LNCaP clone FGC (cell line): ENCODE results near the gene RCAN1.

Experiments used
- DNase-seq: peaks from one replicate; pipeline ENCODE4 v3.0.0-alpha.2; 2011; ENCODE audit warnings: low read depth
- H3K4me3 ChIP-seq: 2 replicates; pipeline ENCODE4 v1.5.1; 2011; ENCODE audit warnings: mild to moderate bottlenecking, low read depth, low read length, control low read depth
- TF ChIP-seq, protein P1 (sequence below): IDR thresholded peaks from 2 replicates; pipeline ENCODE4 v1.5.1; 2012; ENCODE audit warnings: mild to moderate bottlenecking; ENCODE audit not compliant: control insufficient read depth, insufficient read depth; ENCODE audit errors: extremely low read depth

Gene RCAN1

DNA sequence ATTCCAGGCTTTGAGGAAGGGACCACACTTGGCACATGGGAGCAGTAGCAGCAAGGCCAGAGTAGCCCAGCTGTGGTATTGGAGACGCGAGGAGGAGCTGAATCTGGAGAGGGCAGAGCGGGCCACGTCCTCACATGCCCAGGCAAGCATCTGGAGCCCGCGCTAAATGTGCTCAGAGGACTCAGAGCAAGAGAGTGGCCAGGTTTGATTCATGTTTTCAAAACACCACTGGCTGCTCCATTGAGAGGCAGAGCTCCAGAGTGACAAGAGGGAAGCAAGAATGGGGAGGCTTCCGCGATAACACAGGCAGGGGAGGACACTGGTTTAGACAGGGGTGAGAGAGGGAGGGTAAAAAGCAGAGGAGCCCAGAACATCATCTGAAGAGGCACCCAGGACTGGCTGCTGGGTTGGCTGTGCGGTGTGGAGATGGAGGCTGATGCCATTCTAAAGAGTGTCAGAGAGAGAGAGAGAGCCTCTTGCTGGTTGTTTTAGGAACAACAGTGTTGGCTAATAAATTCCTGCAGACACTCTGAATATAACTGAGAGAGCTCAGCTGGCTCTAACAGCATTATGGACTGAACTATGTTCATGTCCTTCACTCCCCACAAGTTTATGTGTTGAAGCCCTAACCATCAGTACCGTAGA lies 32.3 kb downstream of the RCAN1 start:
- TF ChIP-seq, protein P1, sequence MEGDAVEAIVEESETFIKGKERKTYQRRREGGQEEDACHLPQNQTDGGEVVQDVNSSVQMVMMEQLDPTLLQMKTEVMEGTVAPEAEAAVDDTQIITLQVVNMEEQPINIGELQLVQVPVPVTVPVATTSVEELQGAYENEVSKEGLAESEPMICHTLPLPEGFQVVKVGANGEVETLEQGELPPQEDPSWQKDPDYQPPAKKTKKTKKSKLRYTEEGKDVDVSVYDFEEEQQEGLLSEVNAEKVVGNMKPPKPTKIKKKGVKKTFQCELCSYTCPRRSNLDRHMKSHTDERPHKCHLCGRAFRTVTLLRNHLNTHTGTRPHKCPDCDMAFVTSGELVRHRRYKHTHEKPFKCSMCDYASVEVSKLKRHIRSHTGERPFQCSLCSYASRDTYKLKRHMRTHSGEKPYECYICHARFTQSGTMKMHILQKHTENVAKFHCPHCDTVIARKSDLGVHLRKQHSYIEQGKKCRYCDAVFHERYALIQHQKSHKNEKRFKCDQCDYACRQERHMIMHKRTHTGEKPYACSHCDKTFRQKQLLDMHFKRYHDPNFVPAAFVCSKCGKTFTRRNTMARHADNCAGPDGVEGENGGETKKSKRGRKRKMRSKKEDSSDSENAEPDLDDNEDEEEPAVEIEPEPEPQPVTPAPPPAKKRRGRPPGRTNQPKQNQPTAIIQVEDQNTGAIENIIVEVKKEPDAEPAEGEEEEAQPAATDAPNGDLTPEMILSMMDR = peak; percentile 34; the same call in 1 of the 2 replicates
- H3K4me3 ChIP-seq = no peak overlapping the region
- no peak for DNase-seq

DNA sequence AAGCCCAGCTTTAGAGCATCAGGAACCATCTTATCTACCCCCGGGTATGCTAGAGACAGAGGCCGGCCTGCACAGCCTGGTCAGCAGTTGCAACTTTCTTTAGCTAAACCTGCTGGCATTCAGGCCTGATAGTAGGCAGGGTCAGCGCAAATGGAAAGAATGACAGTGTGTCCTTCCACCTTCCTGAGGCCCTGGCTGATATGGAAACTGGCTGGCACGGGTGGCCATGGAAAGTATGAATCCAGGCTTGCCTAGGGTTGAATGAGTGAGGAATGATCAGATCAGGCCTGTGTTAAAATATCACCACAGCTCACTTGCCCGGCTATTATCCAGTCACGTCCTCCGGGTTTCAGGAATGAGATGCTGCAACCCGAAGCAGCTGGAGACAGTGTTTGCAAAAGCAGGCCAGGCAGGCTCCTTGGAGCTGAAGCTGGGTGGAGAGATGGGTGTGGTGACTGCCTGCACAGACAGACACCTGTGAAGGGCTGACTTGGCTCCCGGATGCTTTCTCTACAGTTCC lies 34.7 kb downstream of the RCAN1 start:
- no peak for DNase-seq
- H3K4me3 ChIP-seq = no peak overlapping the region
- TF ChIP-seq, protein P1 = no peak

DNA sequence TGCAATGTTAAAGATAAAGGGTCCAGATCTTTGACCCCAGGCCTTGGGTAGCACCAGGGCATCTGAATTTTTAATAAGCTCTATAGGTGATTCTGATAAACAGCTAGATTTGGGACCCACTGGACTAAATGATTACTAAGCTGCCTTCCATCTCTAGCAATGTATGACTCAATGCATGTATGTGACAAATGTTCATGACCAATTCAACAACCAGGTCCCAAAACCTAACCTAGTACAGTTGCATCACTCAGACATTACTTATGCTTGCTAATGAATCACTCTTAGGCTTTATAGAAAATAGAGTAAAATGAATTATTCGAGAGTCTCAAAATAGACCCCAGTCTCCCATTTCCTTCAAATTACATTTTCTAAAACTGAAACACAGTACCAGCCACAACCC lies 35.5 kb downstream of the RCAN1 start:
- no peak overlapping the region for H3K4me3 ChIP-seq
- TF ChIP-seq, protein P1 = no peak
- DNase-seq = no peak

DNA sequence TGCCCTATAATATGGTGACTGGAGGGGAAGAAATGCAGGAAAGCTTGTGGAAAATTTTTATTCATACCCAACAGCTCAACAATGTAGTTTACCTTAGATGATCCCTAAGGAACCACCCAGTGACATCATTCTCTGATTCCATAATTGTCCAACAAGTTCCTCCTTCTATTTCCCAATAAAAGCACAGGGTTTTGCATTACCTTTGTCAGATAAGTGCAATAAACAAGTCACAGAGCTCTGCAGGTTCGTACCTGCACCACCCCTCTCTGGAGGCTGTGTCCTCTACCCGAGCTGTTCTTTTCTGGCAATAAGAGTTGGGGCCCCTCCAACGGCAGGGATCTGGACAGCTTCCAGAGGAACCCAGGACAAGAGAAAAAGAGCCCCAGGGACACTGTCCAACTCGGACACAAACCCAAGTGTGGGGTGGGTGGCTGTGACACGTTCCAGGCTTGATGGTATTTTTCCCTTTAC lies 38.8 kb downstream of the RCAN1 start:
- DNase-seq = peak; percentile 52
- H3K4me3 ChIP-seq = no peak overlapping the region
- TF ChIP-seq, protein P1 = no peak

DNA sequence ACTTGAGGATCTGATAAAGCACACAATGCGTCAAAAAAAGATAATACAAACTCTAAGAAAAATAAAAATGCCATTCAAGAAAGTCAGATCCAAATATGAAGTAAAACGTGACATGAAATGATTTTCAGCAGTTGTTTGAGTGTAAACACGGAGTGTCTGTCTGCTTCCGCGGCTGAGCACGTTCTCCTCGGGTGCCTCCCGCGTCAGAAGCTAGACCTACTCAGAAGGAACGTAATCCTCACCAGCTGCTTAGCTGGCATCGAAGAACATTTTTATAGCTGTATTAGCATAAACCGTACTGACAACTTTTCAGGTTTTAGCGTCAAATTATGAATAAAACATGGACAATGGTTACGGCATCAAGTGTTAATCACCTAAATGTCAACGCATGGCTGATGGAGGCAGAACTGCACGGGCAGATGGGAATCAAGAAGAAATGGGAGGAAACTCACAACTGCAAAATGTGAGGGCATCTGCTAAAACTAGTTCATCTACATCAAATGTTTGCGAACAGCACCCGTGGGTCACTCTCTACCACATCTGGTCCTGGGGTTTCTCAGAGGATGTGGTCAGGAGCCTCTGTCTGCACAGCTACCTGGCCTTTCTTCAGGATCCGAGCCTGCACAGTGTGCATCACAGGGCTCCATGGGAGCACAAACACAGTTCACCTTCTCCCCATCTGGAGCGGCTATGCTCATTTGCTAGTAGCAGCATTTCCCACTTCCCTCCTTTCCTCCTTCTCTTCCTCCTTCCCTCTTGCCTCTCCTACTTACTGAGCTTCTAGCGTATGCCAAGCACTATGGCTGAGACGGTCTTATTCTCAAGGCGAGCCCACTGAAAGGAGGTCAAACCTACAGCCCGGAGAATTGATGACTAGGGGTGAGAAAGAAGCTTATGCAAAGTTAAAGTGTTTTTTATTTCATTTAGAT lies 40.0 kb downstream of the RCAN1 start:
- no peak for DNase-seq
- TF ChIP-seq, protein P1 = no peak
- no peak overlapping the region for H3K4me3 ChIP-seq

DNA sequence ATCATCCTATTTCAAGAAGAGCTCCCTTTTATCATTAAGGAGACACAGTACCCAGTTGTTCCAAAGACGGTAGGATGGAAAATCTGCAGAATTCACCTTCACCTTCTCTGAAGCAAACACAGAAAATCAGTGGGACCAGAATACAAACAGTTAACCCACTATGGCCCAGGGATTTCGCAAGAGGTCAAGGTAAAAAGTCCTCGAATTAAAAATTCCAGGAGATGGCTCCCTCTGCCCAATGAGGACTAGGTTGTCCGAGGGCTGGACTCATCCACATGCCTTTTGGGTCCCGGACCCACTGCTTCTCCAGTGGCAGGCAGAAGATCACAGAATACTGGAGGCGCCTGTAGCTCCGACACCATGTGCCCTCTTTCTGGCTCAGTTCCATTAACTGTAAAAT lies 42.9 kb downstream of the RCAN1 start:
- TF ChIP-seq, protein P1 = no peak
- H3K4me3 ChIP-seq = no peak overlapping the region
- no peak for DNase-seq
